SK-N-SH (cell line): ENCODE measurements around the gene AASS.

Experiments
- JUND ChIP-seq: IDR thresholded peaks from 2 replicates; pipeline ENCODE4 v1.4.0; 2012
- MXI1 ChIP-seq: IDR thresholded peaks from 2 replicates; pipeline ENCODE4 v1.6.1; 2012; ENCODE audit warnings: mild to moderate bottlenecking, low read depth, low read length, improper control_type of control experiment
- NRF1 ChIP-seq: IDR thresholded peaks from 2 replicates; pipeline ENCODE4 v1.6.1; 2012; ENCODE audit warnings: low read depth, mild to moderate bottlenecking, low read length
- TAF1 ChIP-seq: IDR thresholded peaks from 2 replicates; pipeline ENCODE4 v1.6.1; 2012; ENCODE audit warnings: low read depth, mild to moderate bottlenecking, low read length, moderate library complexity, borderline replicate concordance
- TEAD4 ChIP-seq: IDR thresholded peaks from 2 replicates; pipeline ENCODE4 v1.4.0; 2012; ENCODE audit warnings: mild to moderate bottlenecking, borderline replicate concordance; ENCODE audit not compliant: insufficient read depth
- TF ChIP-seq, protein P1 (sequence below): fragments of 200-600 bp; sonication (generic); IDR thresholded peaks from 2 replicates; pipeline ENCODE4 v1.6.1; 2017; ENCODE audit warnings: antibody characterized with exemption, mild to moderate bottlenecking, moderate library complexity

- TF ChIP-seq TAF1, result no peak
- TF ChIP-seq NRF1, result no peak
- TF ChIP-seq TEAD4, result no peak
- TF ChIP-seq MXI1, result no peak
- TF ChIP-seq, protein P1, sequence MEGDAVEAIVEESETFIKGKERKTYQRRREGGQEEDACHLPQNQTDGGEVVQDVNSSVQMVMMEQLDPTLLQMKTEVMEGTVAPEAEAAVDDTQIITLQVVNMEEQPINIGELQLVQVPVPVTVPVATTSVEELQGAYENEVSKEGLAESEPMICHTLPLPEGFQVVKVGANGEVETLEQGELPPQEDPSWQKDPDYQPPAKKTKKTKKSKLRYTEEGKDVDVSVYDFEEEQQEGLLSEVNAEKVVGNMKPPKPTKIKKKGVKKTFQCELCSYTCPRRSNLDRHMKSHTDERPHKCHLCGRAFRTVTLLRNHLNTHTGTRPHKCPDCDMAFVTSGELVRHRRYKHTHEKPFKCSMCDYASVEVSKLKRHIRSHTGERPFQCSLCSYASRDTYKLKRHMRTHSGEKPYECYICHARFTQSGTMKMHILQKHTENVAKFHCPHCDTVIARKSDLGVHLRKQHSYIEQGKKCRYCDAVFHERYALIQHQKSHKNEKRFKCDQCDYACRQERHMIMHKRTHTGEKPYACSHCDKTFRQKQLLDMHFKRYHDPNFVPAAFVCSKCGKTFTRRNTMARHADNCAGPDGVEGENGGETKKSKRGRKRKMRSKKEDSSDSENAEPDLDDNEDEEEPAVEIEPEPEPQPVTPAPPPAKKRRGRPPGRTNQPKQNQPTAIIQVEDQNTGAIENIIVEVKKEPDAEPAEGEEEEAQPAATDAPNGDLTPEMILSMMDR, result no peak
- no peak for TF ChIP-seq JUND
These were observed 73.2 kb downstream of the AASS start for GRCh38 chr7:122070834-122071233.
